Hypothalamus (tissue), 51 donors: ENCODE measurements around the gene MAFG.

Experiments
- DNase-seq, 51 donors: peaks; one replicate each; lab custom pipeline; 2025; lab: John Stamatoyannopoulos, UW

The MAFG gene

DNA sequence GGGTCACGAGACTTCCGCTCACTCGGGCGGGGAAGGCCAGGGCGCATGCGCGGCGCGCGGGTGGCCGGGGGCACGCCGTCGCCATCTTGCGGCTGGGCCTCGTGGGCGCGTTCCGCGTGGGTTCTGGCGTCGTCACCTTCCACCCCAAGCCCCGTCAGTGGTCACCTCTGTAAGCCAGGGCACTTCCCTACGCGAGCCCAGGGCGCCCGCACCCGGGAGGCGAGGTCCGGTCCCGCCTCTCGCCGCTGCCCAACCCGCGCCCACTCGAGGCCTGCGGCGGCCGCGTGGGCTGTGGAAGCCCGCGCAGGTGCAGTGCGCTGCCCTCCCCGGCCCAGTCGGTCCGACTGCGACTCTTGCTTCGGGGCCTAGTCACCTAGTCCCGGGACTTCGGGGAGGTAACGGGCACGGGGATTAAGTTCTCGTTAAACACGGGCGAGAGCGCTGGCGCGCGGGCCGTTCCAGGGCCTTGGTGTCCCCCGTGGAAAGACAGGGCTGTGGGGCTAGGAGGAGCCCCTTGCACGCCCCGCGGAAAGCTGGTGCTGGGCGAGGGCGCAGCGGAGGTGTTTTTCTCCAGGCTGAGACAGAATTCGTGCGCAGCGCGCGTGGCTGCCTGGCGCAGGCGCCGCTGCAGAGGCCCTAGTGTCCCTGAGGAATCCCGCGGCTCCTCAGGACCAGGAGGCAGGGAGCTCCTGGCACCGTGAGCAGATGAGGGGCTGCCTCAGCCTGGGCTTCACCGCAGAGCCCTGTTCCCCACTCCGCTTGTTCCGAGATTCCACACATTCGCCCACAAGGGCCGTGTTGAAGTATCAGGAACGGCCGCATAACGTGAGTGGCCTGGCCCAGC is 55.9 kb downstream of the MAFG start:
- DNase-seq = peak; percentile 58 to 95 (median 85)

DNA sequence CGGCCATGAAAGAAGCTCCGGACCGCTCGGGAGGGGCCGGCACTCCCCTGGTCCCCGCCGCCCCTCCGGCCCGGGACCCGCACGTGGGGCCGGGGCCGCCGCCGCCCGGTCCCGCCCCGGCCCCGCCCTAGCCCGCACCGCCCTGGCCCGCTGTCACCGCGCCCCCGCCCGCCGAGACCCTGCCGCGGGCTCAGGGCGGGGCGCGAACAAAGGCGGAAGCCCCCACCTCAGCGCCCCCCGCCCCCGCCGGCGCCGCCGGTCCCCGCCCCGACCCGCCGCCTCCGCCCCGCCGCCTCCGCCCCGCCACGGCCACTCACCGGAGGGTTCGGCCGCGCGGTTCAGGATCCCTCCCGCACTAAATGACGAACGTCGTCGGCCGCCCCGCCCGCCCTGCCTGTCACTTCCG is 56.6 kb downstream of the MAFG start, which contains the start of gene ARHGDIA:
TSS of gene ARHGDIA (minus strand) at position 357 of the 406 bp plus-strand sequence. CDS start 1,407 bp downstream, outside the sequence.
- no peak for DNase-seq

DNA sequence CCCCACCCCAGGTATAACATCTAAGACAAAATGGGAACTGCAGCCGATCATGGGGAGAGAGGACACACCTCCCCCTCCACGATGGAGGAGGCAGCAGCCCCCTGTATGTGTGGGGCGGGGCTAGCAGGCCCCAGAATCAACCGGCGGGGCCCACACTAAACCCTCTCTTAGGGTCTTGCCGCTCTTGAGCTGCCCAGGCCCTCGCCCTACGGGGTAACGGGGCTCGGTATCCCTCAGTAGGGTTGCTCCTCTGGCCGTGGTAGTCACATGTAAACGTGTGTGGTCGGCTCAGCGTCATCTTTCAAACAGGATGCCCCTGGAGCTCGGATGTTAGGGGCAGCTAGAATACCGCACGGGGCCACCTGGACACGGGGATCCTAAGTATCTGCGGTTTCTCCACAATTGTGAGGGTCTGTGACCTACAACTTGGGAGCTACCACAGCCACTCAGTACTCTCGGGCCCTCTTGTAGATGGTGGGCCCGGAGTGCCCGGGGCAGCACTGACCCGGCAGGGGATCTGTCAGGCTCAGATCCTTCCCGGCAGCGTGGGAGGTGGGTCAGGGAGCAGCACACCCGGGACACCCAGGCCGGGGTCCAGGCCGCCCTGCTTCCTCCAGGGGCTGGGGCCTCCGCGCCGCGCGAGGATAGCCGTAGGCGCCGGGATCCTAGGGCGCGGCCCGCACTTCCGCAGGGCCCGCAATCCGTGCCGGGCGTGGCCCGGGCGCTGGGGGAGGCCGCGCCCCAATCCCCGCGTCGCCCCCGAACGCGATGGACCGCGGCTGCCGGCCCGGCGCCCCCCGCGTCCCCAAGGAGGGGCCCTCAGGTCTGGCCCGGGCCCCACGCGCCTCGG is 57.2 kb downstream of the MAFG start:
- peak in 2 of 51 donors; percentile 2 to 16 for DNase-seq

DNA sequence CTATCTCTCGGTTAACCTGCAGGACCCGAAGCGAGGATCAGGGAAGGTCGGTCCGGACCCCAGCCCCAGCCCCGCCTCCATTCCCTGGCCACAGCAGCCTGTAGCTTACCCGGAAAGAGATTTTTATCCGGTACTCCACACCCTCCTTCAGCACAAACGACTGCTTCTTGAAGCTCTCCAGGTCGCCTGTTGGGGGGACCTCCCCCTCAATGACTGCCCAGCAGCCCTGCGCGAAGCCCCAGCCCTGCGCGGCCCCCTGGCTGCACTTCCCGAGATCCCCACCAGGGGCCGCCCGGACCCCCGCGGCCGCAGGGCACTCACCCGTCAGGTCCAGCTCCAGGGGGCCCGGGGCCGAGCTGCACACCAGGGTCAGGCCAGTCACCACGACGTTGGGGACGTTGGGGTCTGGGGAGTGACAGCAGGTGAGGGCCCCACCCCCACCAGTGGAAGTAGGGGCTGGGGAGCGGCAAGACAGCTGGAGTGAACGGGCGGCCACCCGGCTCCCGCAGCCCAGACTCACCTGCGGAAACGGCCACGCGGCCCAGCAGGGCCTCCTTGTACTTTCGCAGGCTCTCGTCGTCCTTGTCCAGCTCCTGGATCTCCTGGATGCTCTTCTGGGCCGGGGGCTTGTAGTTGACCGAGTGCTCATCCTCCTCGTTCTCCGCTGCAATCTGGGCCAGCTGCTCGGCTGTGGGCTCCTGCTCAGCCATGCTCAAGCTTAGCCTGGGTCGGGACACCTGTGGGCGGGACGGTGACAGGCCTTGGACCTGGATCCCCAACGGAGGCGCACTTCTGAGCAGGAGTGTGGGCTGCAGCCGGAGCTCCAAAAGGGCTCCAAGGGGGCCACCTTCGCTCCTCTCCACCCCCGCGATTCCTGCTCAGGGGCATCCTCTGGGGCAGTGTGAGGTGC is 58.1 kb downstream of the MAFG start:
- DNase-seq = peak in 6 of 51 donors; percentile 13 to 34 (median 25)

DNA sequence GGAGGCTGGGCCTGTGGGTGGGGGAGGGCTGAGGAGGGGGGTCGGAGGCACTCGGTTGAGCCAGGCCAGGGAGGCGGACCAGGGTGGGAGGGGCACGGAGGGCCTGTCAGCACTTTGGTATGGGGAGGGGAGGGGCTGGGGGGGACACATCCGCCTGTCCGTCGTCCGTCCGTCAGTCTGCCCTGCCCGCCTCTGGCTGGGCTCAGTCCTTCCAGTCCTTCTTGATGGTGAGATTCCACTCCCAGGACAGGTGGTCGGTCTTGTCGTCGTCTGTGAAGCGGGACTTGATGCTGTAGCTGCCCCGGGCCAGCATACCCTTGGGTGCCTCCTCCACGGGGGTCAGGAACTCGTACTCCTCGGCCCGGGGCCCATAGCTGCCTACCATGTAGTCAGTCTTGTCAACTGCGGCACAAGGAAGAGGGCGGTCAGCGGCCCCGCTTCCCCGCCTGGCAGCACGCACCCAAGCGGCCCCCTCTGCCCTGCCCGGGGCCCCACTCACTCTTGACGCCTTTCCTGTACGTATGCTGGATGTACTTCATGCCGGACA is 58.8 kb downstream of the MAFG start:
- no peak for DNase-seq
